PFSK-1 (cell line): ENCODE results near the gene TEX22.

Experiments
- FOXP2 ChIP-seq: optimal IDR thresholded peaks from 2 replicates; pipeline ENCODE3; 2011; ENCODE audit warnings: borderline replicate concordance, control low read depth, inconsistent platforms; ENCODE audit not compliant: insufficient read depth; ENCODE audit errors: extremely low read length, extremely low read depth
- POLR2AphosphoS5 ChIP-seq: IDR thresholded peaks from 2 replicates; pipeline ENCODE4 v1.6.1; 2012; ENCODE audit warnings: low read depth, mild to moderate bottlenecking, control low read depth, low read length, moderate library complexity
- REST ChIP-seq, 2 experiments: IDR thresholded peaks; 2 replicates each; pipeline versions ENCODE4 v1.6.1 to v1.8.0; 2011 to 2012; ENCODE audit warnings: low read depth in 2 of 2, low read length in 2 of 2, control low read depth in 1 of 2, inconsistent platforms in 1 of 2, mild to moderate bottlenecking in 1 of 2, moderate library complexity in 1 of 2; ENCODE audit not compliant: insufficient read depth in 1 of 2
- SIN3A ChIP-seq: IDR thresholded peaks from 2 replicates; pipeline ENCODE4 v1.6.1; 2012; ENCODE audit warnings: mild to moderate bottlenecking, low read length, moderate library complexity, borderline replicate concordance; ENCODE audit not compliant: insufficient read depth
- TAF1 ChIP-seq: IDR thresholded peaks from 2 replicates; pipeline ENCODE4 v1.6.1; 2012; ENCODE audit warnings: low read length, control low read depth, borderline replicate concordance; ENCODE audit not compliant: insufficient read depth

GRCh38 chr14:105453847-105454246, 55.5 kb downstream of the TEX22 start:
- no peak for TF ChIP-seq POLR2AphosphoS5
- TF ChIP-seq TAF1: no peak
- no peak for TF ChIP-seq REST (IDR thresholded peaks at IDR 0.05; ENCODE audit: insufficient read depth in 1 of 2, low read depth in 2 of 2, low read length in 2 of 2)
- TF ChIP-seq FOXP2: no peak
- no peak for TF ChIP-seq SIN3A
